ENCODE results near the gene DNASE1. TPM values are rescaled to one million over a fixed set of nuclear protein-coding genes. Genes with fewer than 3 reads are reported as not detected.

Gene DNASE1
- total and polyA plus RNA-seq, 11 donors, result 3.2 to 10.2 (median 6.0) TPM

DNA sequence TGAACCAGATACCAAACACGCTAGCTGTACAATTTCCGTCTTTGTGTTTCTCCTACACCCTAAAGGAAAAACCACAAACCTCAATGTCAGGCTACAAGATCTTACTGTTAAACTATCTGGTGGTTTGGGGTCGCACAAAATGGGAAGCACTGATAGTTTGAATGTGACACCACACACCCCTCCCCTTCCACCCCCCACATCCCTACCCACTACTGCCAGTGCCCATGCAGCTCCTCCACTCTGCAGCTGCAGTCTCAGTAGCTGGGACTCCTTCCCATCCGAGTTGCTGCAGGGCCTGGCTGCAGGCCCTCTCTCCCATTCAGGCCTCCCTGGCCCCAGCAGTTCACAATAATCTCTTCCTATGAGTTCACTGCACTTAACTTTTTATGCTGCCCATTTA lies 44.5 kb downstream of the DNASE1 start:
- intact Hi-C loops (cut with DNase I), result no loop called here
- DNase-seq, result peak in 2 of 5 donors; percentile 13 to 38
- no peaks in the 10 kb centered on the region for H3K27me3 ChIP-seq
- H3K9me3 ChIP-seq, result no peaks in the 10 kb centered on the region
- H3K4me1 ChIP-seq, result peaks cover 0 to 11% (median 0%) of the 10 kb centered on the region in 12 donors
- H3K4me3 ChIP-seq, result no peak overlapping the region
- no peak overlapping the region for H3K27ac ChIP-seq
- H3K36me3 ChIP-seq, result peaks cover 0 to 7% (median 0%) of the 10 kb centered on the region in 9 donors
- no peak for TF ChIP-seq POLR2A (IDR thresholded peaks at IDR 0.05)
- TF ChIP-seq, protein P1, sequence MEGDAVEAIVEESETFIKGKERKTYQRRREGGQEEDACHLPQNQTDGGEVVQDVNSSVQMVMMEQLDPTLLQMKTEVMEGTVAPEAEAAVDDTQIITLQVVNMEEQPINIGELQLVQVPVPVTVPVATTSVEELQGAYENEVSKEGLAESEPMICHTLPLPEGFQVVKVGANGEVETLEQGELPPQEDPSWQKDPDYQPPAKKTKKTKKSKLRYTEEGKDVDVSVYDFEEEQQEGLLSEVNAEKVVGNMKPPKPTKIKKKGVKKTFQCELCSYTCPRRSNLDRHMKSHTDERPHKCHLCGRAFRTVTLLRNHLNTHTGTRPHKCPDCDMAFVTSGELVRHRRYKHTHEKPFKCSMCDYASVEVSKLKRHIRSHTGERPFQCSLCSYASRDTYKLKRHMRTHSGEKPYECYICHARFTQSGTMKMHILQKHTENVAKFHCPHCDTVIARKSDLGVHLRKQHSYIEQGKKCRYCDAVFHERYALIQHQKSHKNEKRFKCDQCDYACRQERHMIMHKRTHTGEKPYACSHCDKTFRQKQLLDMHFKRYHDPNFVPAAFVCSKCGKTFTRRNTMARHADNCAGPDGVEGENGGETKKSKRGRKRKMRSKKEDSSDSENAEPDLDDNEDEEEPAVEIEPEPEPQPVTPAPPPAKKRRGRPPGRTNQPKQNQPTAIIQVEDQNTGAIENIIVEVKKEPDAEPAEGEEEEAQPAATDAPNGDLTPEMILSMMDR (IDR thresholded peaks at IDR 0.05), result no peak
- 70 to 84% (median 78%) methylated on average over 4 of the region's 4 CpGs for WGBS, 4 donors
- ATAC-seq, result peak in 1 of 4 donors; percentile 55

GRCh38 chr16:3701531-3701930 lies 47.0 kb downstream of the DNASE1 start:
- ATAC-seq, result no peak
- 77 to 84% (median 82%) methylated on average over 4 of the region's 4 CpGs for WGBS, 4 donors
- TF ChIP-seq, protein P1 (IDR thresholded peaks at IDR 0.05), result no peak
- no peak for TF ChIP-seq POLR2A (IDR thresholded peaks at IDR 0.05)
- intact Hi-C loops (cut with DNase I), result no loop called here
- H3K4me1 ChIP-seq, result peaks cover 0 to 5% (median 0%) of the 10 kb centered on the region in 12 donors
- no peak overlapping the region for H3K4me3 ChIP-seq
- H3K9me3 ChIP-seq, result no peaks in the 10 kb centered on the region
- DNase-seq, result no peak
- no peak overlapping the region for H3K27ac ChIP-seq
- no peaks in the 10 kb centered on the region for H3K27me3 ChIP-seq
- H3K36me3 ChIP-seq, result peaks cover 0 to 7% (median 0%) of the 10 kb centered on the region in 9 donors

- Histone ChIP-seq H3K9me3 (no peaks in the 10 kb centered on the region), H3K4me1 (no peaks in the 10 kb centered on the region), H3K27ac (no peak overlapping the region), H3K36me3 (peaks cover 0 to 7% (median 0%) of the 10 kb centered on the region in 9 donors), H3K4me3 (no peak overlapping the region), H3K27me3 (no peaks in the 10 kb centered on the region)
- ATAC-seq (no peak), DNase-seq (peak in 1 of 5 donors; percentile 3)
- 93 to 97% (median 95%) methylated on average over 7 of the region's 7 CpGs for WGBS, 4 donors
- TF ChIP-seq, protein P1 (IDR thresholded peaks at IDR 0.05), result no peak
- TF ChIP-seq POLR2A (IDR thresholded peaks at IDR 0.05), result no peak
- intact Hi-C loops (cut with DNase I), result no loop called here
Observed at GRCh38 chr16:3702082-3702481, 47.6 kb downstream of the DNASE1 start.

DNA sequence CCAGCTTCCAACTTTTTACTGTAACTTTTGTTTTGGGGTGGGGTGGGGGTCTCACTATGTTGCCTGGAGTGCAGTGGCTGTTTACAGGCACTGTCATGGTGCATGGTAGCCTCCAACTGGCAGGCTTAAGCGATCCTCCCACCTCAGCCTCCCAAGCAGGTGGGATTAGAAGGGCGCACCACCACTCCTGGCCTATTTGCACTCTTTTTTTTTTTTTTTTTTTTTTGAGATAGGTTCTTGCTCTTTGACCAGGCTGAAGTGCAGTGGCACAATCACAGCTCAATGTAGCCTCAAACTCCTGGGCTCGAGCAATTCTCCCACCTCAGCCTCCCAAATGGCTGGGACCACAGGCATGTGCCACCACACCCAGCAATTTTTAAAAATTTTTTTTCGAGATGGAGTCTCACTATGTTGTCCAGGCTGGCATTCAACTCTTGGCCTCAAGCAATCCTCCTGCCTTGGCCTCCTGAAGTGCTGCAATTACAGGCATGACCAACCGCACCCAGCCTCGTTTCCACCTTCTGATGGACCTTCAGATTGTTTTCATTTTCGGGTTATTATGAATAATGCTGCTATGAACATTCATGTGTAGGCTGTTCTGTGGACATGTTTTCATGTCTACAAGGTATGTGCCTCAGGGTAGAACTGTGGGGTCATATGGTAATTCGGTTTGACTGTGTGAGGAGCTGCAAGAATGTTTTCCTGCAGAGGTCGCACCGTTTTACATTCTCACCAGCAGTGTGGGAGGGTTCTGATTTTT lies 51.9 kb downstream of the DNASE1 start:
- Histone ChIP-seq H3K4me3 (no peak overlapping the region), H3K4me1 (no peaks in the 10 kb centered on the region), H3K27ac (no peak overlapping the region), H3K36me3 (peaks cover 0 to 13% (median 0%) of the 10 kb centered on the region in 9 donors), H3K9me3 (no peaks in the 10 kb centered on the region), H3K27me3 (no peaks in the 10 kb centered on the region)
- no peak for TF ChIP-seq POLR2A (IDR thresholded peaks at IDR 0.05)
- TF ChIP-seq, protein P1 (IDR thresholded peaks at IDR 0.05), result no peak
- intact Hi-C loops (cut with DNase I), result no loop called here
- 91 to 93% (median 92%) methylated on average over 10 of the region's 10 CpGs for WGBS, 4 donors
- DNase-seq (no peak), ATAC-seq (no peak)

Other genes with a start within 250 kb of the DNASE1 start
- gene ZNF597, start 211.2 kb upstream of the DNASE1 start, total RNA-seq, result 1 to 10 TPM; 1.5 to 3.3 (median 1.8) TPM
- 1 to 10 TPM in 1 of 2 donors, under 1 TPM in 1; 0.65 to 1.4 TPM for gene ZNF597, start 211.2 kb upstream of the DNASE1 start, polyA plus RNA-seq
- 10 to 100 TPM; 30.3 to 61.9 (median 37.0) TPM for gene NAA60, start 211.0 kb upstream of the DNASE1 start, total RNA-seq
- 10 to 100 TPM; 38.6 to 39.1 TPM for gene NAA60, start 211.0 kb upstream of the DNASE1 start, polyA plus RNA-seq
- gene C16orf90, start 159.2 kb upstream of the DNASE1 start, total RNA-seq, result not detected
- not detected for gene C16orf90, start 159.2 kb upstream of the DNASE1 start, polyA plus RNA-seq
- gene CLUAP1, start 153.7 kb upstream of the DNASE1 start, total RNA-seq, result 10 to 100 TPM in 8 of 9 donors, 1 to 10 TPM in 1; 8.4 to 22.1 (median 15.7) TPM
- 10 to 100 TPM in 1 of 2 donors, 1 to 10 TPM in 1; 4.9 to 18.0 TPM for gene CLUAP1, start 153.7 kb upstream of the DNASE1 start, polyA plus RNA-seq
- 1 to 10 TPM in 5 of 9 donors, under 1 TPM in 4; 0.61 to 2.9 (median 1.1) TPM for gene NLRC3, start 77.3 kb upstream of the DNASE1 start, total RNA-seq
- under 1 TPM; 0.44 to 0.57 TPM for gene NLRC3, start 77.3 kb upstream of the DNASE1 start, polyA plus RNA-seq
- 1 to 10 TPM; 2.0 to 4.7 (median 3.2) TPM for gene SLX4, start 43.1 kb upstream of the DNASE1 start, total RNA-seq
- 1 to 10 TPM; 2.3 to 3.1 TPM for gene SLX4, start 43.1 kb upstream of the DNASE1 start, polyA plus RNA-seq
- 100 to 1,000 TPM in 7 of 9 donors, 10 to 100 TPM in 2; 93.9 to 142 (median 121) TPM for gene TRAP1, start 62.8 kb downstream of the DNASE1 start, total RNA-seq
- gene TRAP1, start 62.8 kb downstream of the DNASE1 start, polyA plus RNA-seq, result 100 to 1,000 TPM in 1 of 2 donors, 10 to 100 TPM in 1; 65.4 to 100 TPM
- gene CREBBP, start 226.0 kb downstream of the DNASE1 start, total RNA-seq, result 10 to 100 TPM; 20.0 to 77.6 (median 45.9) TPM
- gene CREBBP, start 226.0 kb downstream of the DNASE1 start, polyA plus RNA-seq, result 10 to 100 TPM; 17.1 TPM